Endothelial cell of umbilical vein (primary cell): ENCODE data around the gene MEGF11. TPM values are rescaled to one million over a fixed set of nuclear protein-coding genes. Genes with fewer than 3 reads are reported as not detected.

Experiments used
- BruUV-seq: library from RNA; stranded (reverse); fragments of 400-500 nt; replicated peaks from 2 replicates; lab custom pipeline; 2021; lab: Mats Ljungman, UMichigan
- CTCF ChIA-PET: fragments of 300-600, 350-600 bp; sonication (Branson Sonifier 250); formaldehyde crosslinking; loops from one replicate; lab custom pipeline; 2021; ENCODE audit warnings: antibody characterized with exemption, inconsistent platforms; lab: Charles Lee
- POLR2A ChIA-PET: fragments of 300-600, 350-600 bp; sonication (Branson Sonifier 250); formaldehyde crosslinking; loops from one replicate; lab custom pipeline; 2021; ENCODE audit warnings: antibody characterized with exemption, inconsistent platforms; lab: Charles Lee
- DNase-seq: peaks from one replicate; pipeline ENCODE4 v3.0.0-alpha.2; 2011; ENCODE audit warnings: low read depth, low spot score
- FAIRE-seq: peaks from 2 replicates; lab custom pipeline; 2011; peaks lifted over from hg19 to GRCh38; lab: Jason Lieb, UNC
- H2AFZ ChIP-seq: 2 replicates; pipeline ENCODE4 v1.6.0; 2012; ENCODE audit warnings: low read depth, low read length, control low read depth, inconsistent platforms
- H3K27ac ChIP-seq: 2 replicates; pipeline ENCODE4 v1.5.1; 2011; ENCODE audit warnings: low read depth, mild to moderate bottlenecking, control low read depth, low read length, moderate library complexity; ENCODE audit not compliant: insufficient read depth
- H3K27me3 ChIP-seq, 2 experiments: 2 replicates each; pipeline versions ENCODE4 v1.6.0 to v1.6.1; 2011; ENCODE audit warnings: low read length in 2 of 2, mixed read lengths in 1 of 2; ENCODE audit not compliant: control insufficient read depth in 2 of 2, insufficient read depth in 2 of 2
- H3K36me3 ChIP-seq, 2 experiments: 2 replicates in 1 of 2; 3 replicates in 1 of 2; pipeline ENCODE4 v1.5.1; 2011; ENCODE audit warnings: low read length in 2 of 2, mild to moderate bottlenecking in 1 of 2, moderate library complexity in 1 of 2; ENCODE audit not compliant: control insufficient read depth in 2 of 2, insufficient read depth in 2 of 2; ENCODE audit errors: extremely low read depth in 1 of 2
- H3K4me1 ChIP-seq: 3 replicates; pipeline ENCODE4 v1.5.1; 2011; ENCODE audit warnings: mild to moderate bottlenecking, low read length; ENCODE audit not compliant: control insufficient read depth, insufficient read depth; ENCODE audit errors: extremely low read depth
- H3K4me2 ChIP-seq: 2 replicates; pipeline ENCODE4 v1.6.1; 2011; ENCODE audit warnings: low read length, control low read depth, mixed read lengths; ENCODE audit not compliant: insufficient read depth
- H3K4me3 ChIP-seq, 3 experiments: fragments of 200-600 bp in 1 of 3; sonication (generic), shearing (Covaris generic) in 1 of 3; replicated peaks in 1 of 3; 2 replicates each; pipeline ENCODE4 v1.5.1; 2011 to 2016; ENCODE audit warnings: control low read depth in 3 of 3, low read length in 3 of 3, mild to moderate bottlenecking in 2 of 3, inconsistent platforms in 1 of 3, low read depth in 1 of 3, moderate library complexity in 1 of 3; ENCODE audit not compliant: insufficient read depth in 1 of 3
- H3K79me2 ChIP-seq: 2 replicates; pipeline ENCODE4 v1.6.0; 2012; ENCODE audit warnings: low read length, inconsistent platforms; ENCODE audit not compliant: control insufficient read depth, insufficient read depth
- H3K9ac ChIP-seq: replicated peaks from 2 replicates; pipeline ENCODE3; 2011; ENCODE audit warnings: low read length, control low read depth; ENCODE audit not compliant: insufficient read depth; ENCODE audit errors: extremely low read depth
- H3K9me1 ChIP-seq: replicated peaks from 3 replicates; pipeline ENCODE4 v1.6.0; 2011; ENCODE audit warnings: mild to moderate bottlenecking, low read length; ENCODE audit not compliant: control insufficient read depth, insufficient read depth; ENCODE audit errors: extremely low read depth
- H3K9me3 ChIP-seq: replicated peaks from 2 replicates; pipeline ENCODE4 v1.5.1; 2012; ENCODE audit warnings: low read length, inconsistent platforms; ENCODE audit not compliant: control insufficient read depth, insufficient read depth
- H4K20me1 ChIP-seq: replicated peaks from 2 replicates; pipeline ENCODE3; 2011; ENCODE audit warnings: mild to moderate bottlenecking, low read length; ENCODE audit not compliant: control insufficient read depth, insufficient read depth; ENCODE audit errors: extremely low read depth
- EZH2 ChIP-seq: IDR thresholded peaks from 2 replicates; pipeline ENCODE4 v1.6.1; 2012; ENCODE audit warnings: borderline replicate concordance, low read depth, mild to moderate bottlenecking, moderate library complexity, low read length, inconsistent platforms; ENCODE audit not compliant: severe bottlenecking
- FOS ChIP-seq: IDR thresholded peaks from 2 replicates; pipeline ENCODE4 v1.6.1; 2011; ENCODE audit warnings: mild to moderate bottlenecking, low read length, moderate library complexity, borderline replicate concordance; ENCODE audit not compliant: insufficient read depth
- GATA2 ChIP-seq: IDR thresholded peaks from 2 replicates; pipeline ENCODE4 v1.7.0; 2011; ENCODE audit warnings: low read depth, mild to moderate bottlenecking, moderate library complexity, mixed read lengths, low read length; ENCODE audit not compliant: insufficient read length, insufficient read depth
- JUN ChIP-seq: IDR thresholded peaks from 2 replicates; pipeline ENCODE4 v1.6.1; 2011; ENCODE audit warnings: borderline replicate concordance, low read depth; ENCODE audit not compliant: insufficient read length, insufficient read depth
- MYC ChIP-seq: IDR thresholded peaks from one replicate; pipeline ENCODE4 v1.6.1; 2011; ENCODE audit warnings: mild to moderate bottlenecking, low read depth, low read length
- POLR2A ChIP-seq: IDR thresholded peaks from 2 replicates; pipeline ENCODE4 v1.6.1; 2012; ENCODE audit warnings: low read depth, mild to moderate bottlenecking, control low read depth, low read length
- POLR2AphosphoS5 ChIP-seq: IDR thresholded peaks from 2 replicates; pipeline ENCODE4 v1.6.1; 2012; ENCODE audit warnings: low read depth, mild to moderate bottlenecking, control low read depth, low read length, moderate library complexity; ENCODE audit not compliant: insufficient read depth
- dilution Hi-C: fragments of 300-500 bp; cut with MboI; formaldehyde crosslinking; loops from one replicate; pipeline ENCODE4 v1.15.0; 2019; ENCODE audit warnings: low sequenced_read_pairs; ENCODE audit not compliant: extremely low pct_ligation_motif_present
- intact Hi-C: fragments of 100-400 bp; cut with micrococcal nuclease; formaldehyde crosslinking; loops from one replicate; pipeline ENCODE4 v1.10.0; 2022
- polyA plus RNA-seq, 4 experiments: library from polyadenylated mRNA; depleted of rRNA in 3 of 4; stranded (reverse) in 3 of 4; unstranded in 1 of 4; fragments of >200 nt; gene quantifications; 2 replicates each; pipeline versions ENCODE4 v1.2.1 to v1.2.3, GENCODE V29; 2011 to 2012; ENCODE audit warnings: missing spikeins in 1 of 4
- total RNA-seq: library from RNA; stranded (reverse); gene quantifications from 2 replicates; pipeline ENCODE4 v1.2.3, GENCODE V29; 2021
- TF ChIP-seq, protein P1 (sequence below): IDR thresholded peaks from 2 replicates; pipeline ENCODE4 v1.6.1; 2011; ENCODE audit not compliant: insufficient read depth, insufficient read length
- TF ChIP-seq, protein P2 (sequence below), 2 donors: IDR thresholded peaks; 1 replicate in 1 of 2; 2 replicates in 1 of 2; pipeline ENCODE4 v1.5.1; 2011; ENCODE audit warnings: low read length in 2 of 2, mild to moderate bottlenecking in 2 of 2, moderate library complexity in 2 of 2, control low read depth in 1 of 2, inconsistent platforms in 1 of 2, low read depth in 1 of 2; ENCODE audit not compliant: insufficient read depth in 1 of 2; ENCODE audit errors: extremely low read depth in 1 of 2

Gene MEGF11
- total and polyA plus RNA-seq, 2 donors (not counting 3 experiments of a cell fraction or from before 2014, with no cell fraction given), result not detected

DNA sequence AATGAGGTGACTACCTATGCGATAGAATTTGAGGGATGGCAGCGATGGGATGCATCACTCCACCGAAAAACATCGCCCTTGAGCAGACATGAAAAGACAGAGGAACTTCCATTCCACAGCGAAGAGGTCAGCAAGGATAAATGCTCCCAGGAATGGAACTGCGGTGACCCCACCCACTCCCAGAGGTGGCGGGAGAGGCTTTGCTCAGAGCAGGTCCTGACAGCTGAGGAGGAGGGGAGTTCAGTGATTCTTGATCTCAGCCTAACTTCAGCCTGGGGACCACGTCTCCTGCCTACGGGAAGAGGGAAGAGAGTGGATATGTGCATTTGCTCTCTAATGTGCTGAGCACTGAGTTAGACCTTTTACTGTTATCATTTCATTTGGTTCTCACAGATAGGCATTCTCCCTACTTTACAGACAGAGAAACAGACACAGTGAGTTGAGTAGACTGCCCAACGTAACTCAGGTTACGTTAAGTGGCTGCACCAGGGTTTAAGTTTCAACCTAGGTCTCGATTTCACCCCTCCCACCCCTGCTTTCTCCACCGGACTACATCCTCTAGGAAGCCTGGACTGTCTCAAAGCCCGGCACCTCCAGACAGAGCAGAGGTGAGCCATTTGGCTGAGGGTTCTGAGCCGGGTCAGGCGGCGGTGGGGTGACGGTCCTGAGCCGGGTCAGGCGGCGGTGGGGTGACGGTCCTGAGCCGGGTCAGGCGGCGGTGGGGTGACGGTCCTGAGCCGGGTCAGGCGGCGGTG, 214.3 kb downstream of the MEGF11 start:
- ChIA-PET CTCF (no interaction called here), POLR2A (no interaction called here)
- TF ChIP-seq, protein P1, sequence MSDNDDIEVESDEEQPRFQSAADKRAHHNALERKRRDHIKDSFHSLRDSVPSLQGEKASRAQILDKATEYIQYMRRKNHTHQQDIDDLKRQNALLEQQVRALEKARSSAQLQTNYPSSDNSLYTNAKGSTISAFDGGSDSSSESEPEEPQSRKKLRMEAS, result no peak
- no peak for TF ChIP-seq GATA2
- TF ChIP-seq EZH2, result no peak
- no peak for TF ChIP-seq POLR2AphosphoS5
- no peak for TF ChIP-seq POLR2A
- TF ChIP-seq MYC, result no peak
- no peak for TF ChIP-seq JUN
- TF ChIP-seq, protein P2, sequence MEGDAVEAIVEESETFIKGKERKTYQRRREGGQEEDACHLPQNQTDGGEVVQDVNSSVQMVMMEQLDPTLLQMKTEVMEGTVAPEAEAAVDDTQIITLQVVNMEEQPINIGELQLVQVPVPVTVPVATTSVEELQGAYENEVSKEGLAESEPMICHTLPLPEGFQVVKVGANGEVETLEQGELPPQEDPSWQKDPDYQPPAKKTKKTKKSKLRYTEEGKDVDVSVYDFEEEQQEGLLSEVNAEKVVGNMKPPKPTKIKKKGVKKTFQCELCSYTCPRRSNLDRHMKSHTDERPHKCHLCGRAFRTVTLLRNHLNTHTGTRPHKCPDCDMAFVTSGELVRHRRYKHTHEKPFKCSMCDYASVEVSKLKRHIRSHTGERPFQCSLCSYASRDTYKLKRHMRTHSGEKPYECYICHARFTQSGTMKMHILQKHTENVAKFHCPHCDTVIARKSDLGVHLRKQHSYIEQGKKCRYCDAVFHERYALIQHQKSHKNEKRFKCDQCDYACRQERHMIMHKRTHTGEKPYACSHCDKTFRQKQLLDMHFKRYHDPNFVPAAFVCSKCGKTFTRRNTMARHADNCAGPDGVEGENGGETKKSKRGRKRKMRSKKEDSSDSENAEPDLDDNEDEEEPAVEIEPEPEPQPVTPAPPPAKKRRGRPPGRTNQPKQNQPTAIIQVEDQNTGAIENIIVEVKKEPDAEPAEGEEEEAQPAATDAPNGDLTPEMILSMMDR (IDR thresholded peaks at IDR 0.05; ENCODE audit: extremely low read depth in 1 of 2, insufficient read depth in 1 of 2, low read depth in 1 of 2, low read length in 2 of 2), result no peak
- TF ChIP-seq FOS, result no peak
- no TSS peak for BruUV-seq
- Histone ChIP-seq H2AFZ (no peak overlapping the region), H3K4me2 (no peak overlapping the region), H3K27ac (no peak overlapping the region), H3K4me1 (no peaks in the 10 kb centered on the region), H4K20me1 (no peaks in the 10 kb centered on the region), H3K79me2 (no peaks in the 10 kb centered on the region), H3K4me3 (no peak overlapping the region), H3K9ac (no peak overlapping the region), H3K27me3 (peaks cover 19% of the 10 kb centered on the region in 2 experiments), H3K9me3 (no peaks in the 10 kb centered on the region), H3K9me1 (no peaks in the 10 kb centered on the region), H3K36me3 (no peaks in the 10 kb centered on the region)
- no peak for DNase-seq
- FAIRE-seq, result no peak
- intact Hi-C loops (no loop called here), dilution Hi-C loops (no loop called here)
